ENCODE results near the gene DDR1.

The DDR1 gene

DNA sequence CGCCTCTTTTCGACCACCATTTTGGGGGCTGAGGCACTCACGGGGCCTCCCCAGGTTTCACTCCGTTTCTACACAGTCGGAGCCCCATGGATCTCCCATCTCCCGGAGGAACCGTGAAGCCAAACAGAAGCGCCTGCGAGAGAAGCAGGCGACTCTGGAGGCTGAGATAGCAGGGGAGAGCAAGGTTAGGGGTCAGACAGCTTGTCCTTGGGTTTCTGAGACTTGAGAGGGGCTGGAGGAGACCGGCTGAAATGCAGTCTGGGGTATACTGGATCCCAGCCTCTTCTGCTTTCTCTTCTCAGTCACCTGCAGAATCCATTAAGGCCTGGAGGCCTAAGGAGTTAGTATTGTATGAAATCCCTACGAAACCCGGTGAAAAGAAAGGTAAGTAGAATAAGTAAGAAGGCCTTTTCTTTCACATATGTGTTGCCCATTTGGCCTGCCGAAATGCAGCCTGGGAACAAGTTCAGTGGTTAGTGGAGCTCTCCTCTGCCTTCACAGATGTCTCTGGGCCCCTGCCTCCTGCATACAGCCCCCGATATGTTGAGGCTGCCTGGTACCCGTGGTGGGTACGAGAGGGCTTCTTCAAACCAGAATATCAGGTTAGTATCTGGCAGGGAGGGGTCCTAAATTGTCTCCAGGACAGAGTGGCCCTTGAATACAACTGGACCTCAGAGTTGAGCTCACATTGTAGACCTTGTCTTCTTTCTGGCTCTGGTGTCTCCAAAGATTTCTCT lies 30.7 kb downstream of the DDR1 start:
- TF ChIP-seq FOXP2 (optimal IDR thresholded peaks at IDR 0.05; ENCODE audit: borderline replicate concordance, extremely low read depth, extremely low read length, insufficient read depth), result no peak
- no peak for TF ChIP-seq TAF1 (IDR thresholded peaks at IDR 0.05; ENCODE audit: borderline replicate concordance, insufficient read depth, low read length)
- no peak for TF ChIP-seq POLR2AphosphoS5 (IDR thresholded peaks at IDR 0.05; ENCODE audit: low read depth, low read length)
- no peak for TF ChIP-seq SIN3A (IDR thresholded peaks at IDR 0.05; ENCODE audit: borderline replicate concordance, insufficient read depth, low read length)
- TF ChIP-seq REST (IDR thresholded peaks at IDR 0.05; ENCODE audit: insufficient read depth in 1 of 2, low read depth in 2 of 2, low read length in 2 of 2), result no peak

- TF ChIP-seq POLR2AphosphoS5 (IDR thresholded peaks at IDR 0.05; ENCODE audit: low read depth, low read length) (no peak), REST (IDR thresholded peaks at IDR 0.05; ENCODE audit: insufficient read depth in 1 of 2, low read depth in 2 of 2, low read length in 2 of 2) (no peak), TAF1 (IDR thresholded peaks at IDR 0.05; ENCODE audit: borderline replicate concordance, insufficient read depth, low read length) (no peak), SIN3A (IDR thresholded peaks at IDR 0.05; ENCODE audit: borderline replicate concordance, insufficient read depth, low read length) (no peak), FOXP2 (optimal IDR thresholded peaks at IDR 0.05; ENCODE audit: borderline replicate concordance, extremely low read depth, extremely low read length, insufficient read depth) (no peak)
These were observed 31.2 kb downstream of the DDR1 start for GRCh38 chr6:30915591-30915946.

DNA sequence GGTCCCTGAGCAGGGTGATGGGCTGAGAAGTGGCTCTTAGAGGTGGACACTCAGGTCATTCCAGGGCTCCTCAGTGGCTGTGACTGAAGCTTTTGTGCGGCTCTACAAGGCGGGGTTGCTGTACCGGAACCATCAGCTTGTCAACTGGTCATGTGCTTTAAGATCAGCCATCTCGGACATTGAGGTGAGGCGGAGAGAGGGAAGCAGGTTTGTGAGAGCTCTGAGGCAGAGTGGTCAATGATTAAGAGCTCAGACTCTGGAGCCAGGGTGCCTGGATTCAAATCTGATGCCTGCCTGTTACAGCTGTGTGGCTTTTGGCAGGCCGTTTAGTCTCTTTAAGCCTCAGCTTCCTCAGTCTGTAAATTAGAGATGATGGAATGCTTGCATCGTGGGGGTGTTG lies 32.7 kb downstream of the DDR1 start:
- TF ChIP-seq SIN3A (IDR thresholded peaks at IDR 0.05; ENCODE audit: borderline replicate concordance, insufficient read depth, low read length) (no peak), POLR2AphosphoS5 (IDR thresholded peaks at IDR 0.05; ENCODE audit: low read depth, low read length) (no peak), REST (IDR thresholded peaks at IDR 0.05; ENCODE audit: insufficient read depth in 1 of 2, low read depth in 2 of 2, low read length in 2 of 2) (no peak), FOXP2 (optimal IDR thresholded peaks at IDR 0.05; ENCODE audit: borderline replicate concordance, extremely low read depth, extremely low read length, insufficient read depth) (no peak), TAF1 (IDR thresholded peaks at IDR 0.05; ENCODE audit: borderline replicate concordance, insufficient read depth, low read length) (no peak)

DNA sequence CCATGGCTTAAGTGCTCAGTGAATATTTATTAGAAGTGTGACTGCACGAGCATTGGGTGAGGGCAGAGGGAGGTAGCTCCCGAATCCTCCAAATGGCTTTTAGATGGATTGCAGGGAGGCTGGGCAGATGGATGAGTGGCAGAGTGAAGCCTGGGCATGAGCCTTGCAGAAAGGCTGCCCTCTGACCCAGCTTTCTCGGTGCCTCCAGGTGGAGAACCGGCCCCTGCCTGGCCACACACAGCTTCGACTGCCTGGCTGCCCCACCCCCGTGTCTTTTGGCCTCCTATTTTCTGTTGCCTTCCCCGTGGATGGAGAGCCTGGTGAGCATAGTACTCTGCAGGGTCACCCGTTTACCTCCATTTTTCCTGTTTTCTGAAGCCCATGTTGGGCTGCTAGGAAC lies 33.2 kb downstream of the DDR1 start:
- no peak for TF ChIP-seq FOXP2 (optimal IDR thresholded peaks at IDR 0.05; ENCODE audit: borderline replicate concordance, extremely low read depth, extremely low read length, insufficient read depth)
- TF ChIP-seq REST (IDR thresholded peaks at IDR 0.05; ENCODE audit: insufficient read depth in 1 of 2, low read depth in 2 of 2, low read length in 2 of 2), result no peak
- TF ChIP-seq POLR2AphosphoS5 (IDR thresholded peaks at IDR 0.05; ENCODE audit: low read depth, low read length), result no peak
- TF ChIP-seq SIN3A (IDR thresholded peaks at IDR 0.05; ENCODE audit: borderline replicate concordance, insufficient read depth, low read length), result no peak
- no peak for TF ChIP-seq TAF1 (IDR thresholded peaks at IDR 0.05; ENCODE audit: borderline replicate concordance, insufficient read depth, low read length)
